WTC11 (cell line): ENCODE measurements around the gene AHNAK2. TPM values are rescaled to one million over a fixed set of nuclear protein-coding genes. Genes with fewer than 3 reads are reported as not detected.

Experiments used
- ATAC-seq: fragments of 200-7000 bp; cut with Tn5 transposase; 2 replicates; pipeline ENCODE4 v1.10.0; 2021; ENCODE audit warnings: mild to moderate bottlenecking, moderate library complexity
- CTCF ChIA-PET: fragments of 300-600 bp; sonication (Branson Sonifier 250); formaldehyde crosslinking; loops from one replicate; lab custom pipeline; 2021; ENCODE audit warnings: antibody characterized with exemption; lab: Charles Lee
- POLR2A ChIA-PET: fragments of 350-600 bp; sonication (Branson Sonifier 250); formaldehyde crosslinking; loops from one replicate; lab custom pipeline; 2021; ENCODE audit warnings: antibody characterized with exemption; lab: Charles Lee
- DNase-seq: peaks from one replicate; pipeline ENCODE4 v3.0.0; 2021; ENCODE audit warnings: low spot score
- H3K27ac Mint-ChIP-seq: 2 replicates; pipeline ENCODE4 v1.8.0; 2021; ENCODE audit warnings: mixed read lengths
- H3K27me3 Mint-ChIP-seq: 2 replicates; pipeline ENCODE4 v1.8.0; 2021; ENCODE audit warnings: low read depth, mild to moderate bottlenecking, moderate library complexity, mixed read lengths
- H3K36me3 Mint-ChIP-seq: 2 replicates; pipeline ENCODE4 v1.8.0; 2021; ENCODE audit warnings: mixed read lengths
- H3K4me1 Mint-ChIP-seq: 2 replicates; pipeline ENCODE4 v1.8.0; 2022; ENCODE audit warnings: mixed read lengths
- H3K4me3 Mint-ChIP-seq: 2 replicates; pipeline ENCODE4 v1.8.0; 2021; ENCODE audit warnings: mild to moderate bottlenecking, moderate library complexity, mixed read lengths
- H3K9me3 Mint-ChIP-seq: 2 replicates; pipeline ENCODE4 v1.8.0; 2021; ENCODE audit warnings: mixed read lengths
- ESRRA ChIP-seq: sonication (generic); formaldehyde crosslinking; IDR thresholded peaks from 2 replicates; pipeline ENCODE4 v1.8.1; 2022; ENCODE audit warnings: mild to moderate bottlenecking, missing genetic modification reagents, borderline replicate concordance
- FOXK1 ChIP-seq: sonication (generic); formaldehyde crosslinking; IDR thresholded peaks from 2 replicates; pipeline ENCODE4 v1.8.0; 2022; ENCODE audit warnings: mild to moderate bottlenecking, moderate library complexity, missing genetic modification reagents
- JUN ChIP-seq: sonication (generic); formaldehyde crosslinking; IDR thresholded peaks from 2 replicates; pipeline ENCODE4 v1.8.0; 2023; ENCODE audit warnings: mild to moderate bottlenecking, missing genetic modification reagents
- MAX ChIP-seq: sonication (generic); formaldehyde crosslinking; IDR thresholded peaks from 2 replicates; pipeline ENCODE4 v1.8.0; 2022; ENCODE audit warnings: mild to moderate bottlenecking, missing genetic modification reagents
- MYBL2 ChIP-seq: sonication (generic); formaldehyde crosslinking; IDR thresholded peaks from 2 replicates; pipeline ENCODE4 v1.8.1; 2023; ENCODE audit warnings: mild to moderate bottlenecking, moderate library complexity, missing genetic modification reagents
- NFATC4 ChIP-seq: fragments of 250-450 bp; sonication (Bioruptor Pico); IDR thresholded peaks from 2 replicates; pipeline ENCODE4 v1.9.0; 2021; ENCODE audit warnings: mild to moderate bottlenecking
- NR1H2 ChIP-seq: sonication (generic); formaldehyde crosslinking; IDR thresholded peaks from 2 replicates; pipeline ENCODE4 v1.9.0; 2021; ENCODE audit warnings: mild to moderate bottlenecking, moderate library complexity, missing genetic modification reagents
- RELA ChIP-seq: sonication (generic); formaldehyde crosslinking; IDR thresholded peaks from 2 replicates; pipeline ENCODE4 v1.8.1; 2022; ENCODE audit warnings: missing genetic modification reagents, mild to moderate bottlenecking, borderline replicate concordance
- SOX15 ChIP-seq: fragments of 250-450 bp; sonication (Bioruptor Pico); IDR thresholded peaks from 2 replicates; pipeline ENCODE4 v1.9.0; 2021; ENCODE audit warnings: mild to moderate bottlenecking
- STAT6 ChIP-seq: sonication (generic); formaldehyde crosslinking; conservative IDR thresholded peaks from 2 replicates; pipeline ENCODE4 v1.8.1; 2023; ENCODE audit warnings: mild to moderate bottlenecking, low read depth, missing genetic modification reagents, moderate library complexity
- TCF7 ChIP-seq: sonication (generic); formaldehyde crosslinking; IDR thresholded peaks from 2 replicates; pipeline ENCODE4 v1.8.0; 2022; ENCODE audit warnings: mild to moderate bottlenecking, low read depth, missing genetic modification reagents, moderate library complexity
- USF2 ChIP-seq: sonication (generic); formaldehyde crosslinking; IDR thresholded peaks from 2 replicates; pipeline ENCODE4 v1.8.1; 2023; ENCODE audit warnings: mild to moderate bottlenecking, missing genetic modification reagents, moderate library complexity
- ZNF232 ChIP-seq: sonication (generic); formaldehyde crosslinking; IDR thresholded peaks from 2 replicates; pipeline ENCODE4 v1.8.0; 2022; ENCODE audit warnings: mild to moderate bottlenecking, missing genetic modification reagents
- ZSCAN18 ChIP-seq: fragments of 250-450 bp; sonication (Bioruptor Pico); IDR thresholded peaks from 2 replicates; pipeline ENCODE4 v2.1.2; 2022; ENCODE audit warnings: mild to moderate bottlenecking, moderate library complexity
- total RNA-seq: library from RNA; stranded (reverse); gene quantifications from 3 replicates; pipeline ENCODE4 v1.2.3, GENCODE V29; 2021
- TF ChIP-seq, protein P1 (sequence below): fragments of 250-450 bp; sonication (Bioruptor Pico); IDR thresholded peaks from 2 replicates; pipeline ENCODE4 v1.9.0; 2021; ENCODE audit warnings: mild to moderate bottlenecking, borderline replicate concordance
- TF ChIP-seq, protein P2 (sequence below): sonication (generic); formaldehyde crosslinking; IDR thresholded peaks from 2 replicates; pipeline ENCODE4 v1.8.0; 2023; ENCODE audit warnings: missing genetic modification reagents
- TF ChIP-seq, protein P3 (sequence below): sonication (generic); formaldehyde crosslinking; IDR thresholded peaks from 2 replicates; pipeline ENCODE4 v1.8.0; 2022; ENCODE audit warnings: missing genetic modification reagents

The AHNAK2 gene
- total RNA-seq, 1 experiment from 2014 or later, result 3.5 TPM

DNA sequence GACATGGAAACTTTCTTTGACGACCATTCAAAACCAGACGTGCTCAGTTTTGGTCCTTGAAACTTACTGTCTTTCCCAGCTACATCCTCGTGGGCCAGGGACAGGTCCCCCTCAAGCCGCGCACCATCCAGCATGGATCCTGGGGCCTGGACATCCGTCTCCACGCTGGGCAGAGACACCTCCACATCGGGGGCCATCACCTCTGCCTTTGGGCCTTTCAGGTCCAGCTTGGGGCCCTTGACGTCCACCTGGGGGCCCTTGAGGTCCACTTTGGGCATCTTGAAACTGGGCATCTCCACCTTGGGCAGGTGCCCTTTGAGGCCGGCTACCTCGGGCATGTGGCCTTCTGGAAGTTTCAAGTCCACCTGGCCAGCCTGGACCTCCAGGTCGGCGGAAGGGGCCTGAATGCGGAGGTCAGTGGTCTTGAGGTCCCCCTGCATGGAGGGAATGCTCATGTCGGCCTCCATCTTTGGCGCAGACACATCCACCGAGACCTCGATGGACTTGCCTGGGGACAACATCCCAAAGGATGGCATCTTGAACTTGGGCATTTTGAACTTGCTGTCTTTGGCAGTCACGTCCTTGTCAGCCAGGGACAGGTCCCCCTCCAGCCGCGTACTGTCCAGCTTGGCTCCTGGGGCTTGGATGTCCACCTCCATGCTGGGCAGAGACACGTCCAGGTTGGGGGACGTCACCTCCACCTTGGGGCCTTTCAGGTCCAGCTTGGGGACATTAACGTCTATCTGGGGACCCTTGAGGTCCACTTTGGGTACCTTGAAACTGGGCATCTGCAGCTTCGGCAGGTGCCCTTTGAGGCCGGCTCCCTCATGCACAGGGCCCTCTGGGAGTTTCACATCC, 36.4 kb downstream of the AHNAK2 start:
- no peaks in the 10 kb centered on the region for H3K4me1 Mint-ChIP-seq
- ChIA-PET CTCF (interaction anchor here (0.6 to 2.5 kb wide), 17 partner anchors 9 to 354 kb away, joined by 3 to 24 read pairs (median 4); partner anchors contain the start of gene PLD4), POLR2A (no interaction called here)
- peaks cover 10% of the 10 kb centered on the region; the same call in 1 of the 2 replicates for H3K9me3 Mint-ChIP-seq
- TF ChIP-seq ESRRA (CRISPR knock-in tag) (no peak), MAX (CRISPR knock-in tag) (no peak), TCF7 (no peak), MYBL2 (CRISPR knock-in tag) (no peak), STAT6 (CRISPR knock-in tag) (no peak), RELA (CRISPR knock-in tag) (no peak), SOX15 (no peak), JUN (CRISPR knock-in tag) (no peak), NFATC4 (CRISPR knock-in tag) (no peak), USF2 (CRISPR knock-in tag) (no peak), ZSCAN18 (CRISPR knock-in tag) (no peak)
- TF ChIP-seq, protein P1, sequence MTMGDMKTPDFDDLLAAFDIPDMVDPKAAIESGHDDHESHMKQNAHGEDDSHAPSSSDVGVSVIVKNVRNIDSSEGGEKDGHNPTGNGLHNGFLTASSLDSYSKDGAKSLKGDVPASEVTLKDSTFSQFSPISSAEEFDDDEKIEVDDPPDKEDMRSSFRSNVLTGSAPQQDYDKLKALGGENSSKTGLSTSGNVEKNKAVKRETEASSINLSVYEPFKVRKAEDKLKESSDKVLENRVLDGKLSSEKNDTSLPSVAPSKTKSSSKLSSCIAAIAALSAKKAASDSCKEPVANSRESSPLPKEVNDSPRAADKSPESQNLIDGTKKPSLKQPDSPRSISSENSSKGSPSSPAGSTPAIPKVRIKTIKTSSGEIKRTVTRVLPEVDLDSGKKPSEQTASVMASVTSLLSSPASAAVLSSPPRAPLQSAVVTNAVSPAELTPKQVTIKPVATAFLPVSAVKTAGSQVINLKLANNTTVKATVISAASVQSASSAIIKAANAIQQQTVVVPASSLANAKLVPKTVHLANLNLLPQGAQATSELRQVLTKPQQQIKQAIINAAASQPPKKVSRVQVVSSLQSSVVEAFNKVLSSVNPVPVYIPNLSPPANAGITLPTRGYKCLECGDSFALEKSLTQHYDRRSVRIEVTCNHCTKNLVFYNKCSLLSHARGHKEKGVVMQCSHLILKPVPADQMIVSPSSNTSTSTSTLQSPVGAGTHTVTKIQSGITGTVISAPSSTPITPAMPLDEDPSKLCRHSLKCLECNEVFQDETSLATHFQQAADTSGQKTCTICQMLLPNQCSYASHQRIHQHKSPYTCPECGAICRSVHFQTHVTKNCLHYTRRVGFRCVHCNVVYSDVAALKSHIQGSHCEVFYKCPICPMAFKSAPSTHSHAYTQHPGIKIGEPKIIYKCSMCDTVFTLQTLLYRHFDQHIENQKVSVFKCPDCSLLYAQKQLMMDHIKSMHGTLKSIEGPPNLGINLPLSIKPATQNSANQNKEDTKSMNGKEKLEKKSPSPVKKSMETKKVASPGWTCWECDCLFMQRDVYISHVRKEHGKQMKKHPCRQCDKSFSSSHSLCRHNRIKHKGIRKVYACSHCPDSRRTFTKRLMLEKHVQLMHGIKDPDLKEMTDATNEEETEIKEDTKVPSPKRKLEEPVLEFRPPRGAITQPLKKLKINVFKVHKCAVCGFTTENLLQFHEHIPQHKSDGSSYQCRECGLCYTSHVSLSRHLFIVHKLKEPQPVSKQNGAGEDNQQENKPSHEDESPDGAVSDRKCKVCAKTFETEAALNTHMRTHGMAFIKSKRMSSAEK (CRISPR knock-in tag), result no peak
- H3K27ac Mint-ChIP-seq, result no peak overlapping the region
- ATAC-seq (no peak), DNase-seq (no peak)
- no peaks in the 10 kb centered on the region for H3K36me3 Mint-ChIP-seq
- H3K27me3 Mint-ChIP-seq, result peaks cover 38% of the 10 kb centered on the region
- no peak overlapping the region for H3K4me3 Mint-ChIP-seq

GRCh38 chr14:104940526-104941150, 37.5 kb downstream of the AHNAK2 start:
- DNase-seq (peak; percentile 9), ATAC-seq (peak; percentile 59; the same call in 1 of the 2 replicates)
- Mint-ChIP-seq H3K9me3 (peaks cover 5% of the 10 kb centered on the region; the same call in 1 of the 2 replicates), H3K4me3 (no peak overlapping the region), H3K27me3 (peaks cover 47% of the 10 kb centered on the region), H3K27ac (no peak overlapping the region; the same call in 1 of the 2 replicates), H3K4me1 (no peaks in the 10 kb centered on the region), H3K36me3 (no peaks in the 10 kb centered on the region)
- ChIA-PET POLR2A (no interaction called here), CTCF (interaction anchor here (0.6 to 2.5 kb wide), 18 partner anchors 8 to 353 kb away, joined by 3 to 24 read pairs (median 4); partner anchors contain the start of gene PLD4)
- TF ChIP-seq ZNF232 (CRISPR knock-in tag) (no peak), FOXK1 (no peak), NR1H2 (CRISPR knock-in tag) (no peak)
- TF ChIP-seq, protein P2, sequence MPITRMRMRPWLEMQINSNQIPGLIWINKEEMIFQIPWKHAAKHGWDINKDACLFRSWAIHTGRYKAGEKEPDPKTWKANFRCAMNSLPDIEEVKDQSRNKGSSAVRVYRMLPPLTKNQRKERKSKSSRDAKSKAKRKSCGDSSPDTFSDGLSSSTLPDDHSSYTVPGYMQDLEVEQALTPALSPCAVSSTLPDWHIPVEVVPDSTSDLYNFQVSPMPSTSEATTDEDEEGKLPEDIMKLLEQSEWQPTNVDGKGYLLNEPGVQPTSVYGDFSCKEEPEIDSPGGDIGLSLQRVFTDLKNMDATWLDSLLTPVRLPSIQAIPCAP (CRISPR knock-in tag), result no peak
- TF ChIP-seq, protein P3, sequence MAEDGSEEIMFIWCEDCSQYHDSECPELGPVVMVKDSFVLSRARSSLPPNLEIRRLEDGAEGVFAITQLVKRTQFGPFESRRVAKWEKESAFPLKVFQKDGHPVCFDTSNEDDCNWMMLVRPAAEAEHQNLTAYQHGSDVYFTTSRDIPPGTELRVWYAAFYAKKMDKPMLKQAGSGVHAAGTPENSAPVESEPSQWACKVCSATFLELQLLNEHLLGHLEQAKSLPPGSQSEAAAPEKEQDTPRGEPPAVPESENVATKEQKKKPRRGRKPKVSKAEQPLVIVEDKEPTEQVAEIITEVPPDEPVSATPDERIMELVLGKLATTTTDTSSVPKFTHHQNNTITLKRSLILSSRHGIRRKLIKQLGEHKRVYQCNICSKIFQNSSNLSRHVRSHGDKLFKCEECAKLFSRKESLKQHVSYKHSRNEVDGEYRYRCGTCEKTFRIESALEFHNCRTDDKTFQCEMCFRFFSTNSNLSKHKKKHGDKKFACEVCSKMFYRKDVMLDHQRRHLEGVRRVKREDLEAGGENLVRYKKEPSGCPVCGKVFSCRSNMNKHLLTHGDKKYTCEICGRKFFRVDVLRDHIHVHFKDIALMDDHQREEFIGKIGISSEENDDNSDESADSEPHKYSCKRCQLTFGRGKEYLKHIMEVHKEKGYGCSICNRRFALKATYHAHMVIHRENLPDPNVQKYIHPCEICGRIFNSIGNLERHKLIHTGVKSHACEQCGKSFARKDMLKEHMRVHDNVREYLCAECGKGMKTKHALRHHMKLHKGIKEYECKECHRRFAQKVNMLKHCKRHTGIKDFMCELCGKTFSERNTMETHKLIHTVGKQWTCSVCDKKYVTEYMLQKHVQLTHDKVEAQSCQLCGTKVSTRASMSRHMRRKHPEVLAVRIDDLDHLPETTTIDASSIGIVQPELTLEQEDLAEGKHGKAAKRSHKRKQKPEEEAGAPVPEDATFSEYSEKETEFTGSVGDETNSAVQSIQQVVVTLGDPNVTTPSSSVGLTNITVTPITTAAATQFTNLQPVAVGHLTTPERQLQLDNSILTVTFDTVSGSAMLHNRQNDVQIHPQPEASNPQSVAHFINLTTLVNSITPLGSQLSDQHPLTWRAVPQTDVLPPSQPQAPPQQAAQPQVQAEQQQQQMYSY (CRISPR knock-in tag), result no peak
